Suprapubic skin (tissue), 4 donors: ENCODE results near the gene DEFB113. TPM values are rescaled to one million over a fixed set of nuclear protein-coding genes. Genes with fewer than 3 reads are reported as not detected.

Experiments
- DNase-seq, 2 donors: peaks; one replicate each; pipeline ENCODE4 v3.0.0-alpha.2; 2019; ENCODE audit warnings: low spot score in 2 of 2
- H3K27ac ChIP-seq: fragments of 200-600 bp; sonication (generic); one replicate; pipeline ENCODE4 v1.5.1; 2019
- H3K27me3 ChIP-seq: fragments of 200-600 bp; sonication (generic); one replicate; pipeline ENCODE4 v1.5.1; 2019
- H3K36me3 ChIP-seq: fragments of 200-600 bp; sonication (generic); one replicate; pipeline ENCODE4 v1.5.1; 2019
- H3K4me1 ChIP-seq: fragments of 200-600 bp; sonication (generic); one replicate; pipeline ENCODE4 v1.5.1; 2019
- H3K4me3 ChIP-seq: fragments of 200-600 bp; sonication (generic); one replicate; pipeline ENCODE4 v1.5.1; 2019; ENCODE audit warnings: mild to moderate bottlenecking
- H3K9me3 ChIP-seq: fragments of 200-600 bp; sonication (generic); one replicate; pipeline ENCODE4 v1.5.1; 2019
- EP300 ChIP-seq: sonication (generic); formaldehyde crosslinking; IDR thresholded peaks from one replicate; pipeline ENCODE4 v1.6.1; 2017; ENCODE audit warnings: antibody characterized with exemption
- POLR2A ChIP-seq, 2 donors: fragments of 450-650 bp; IDR thresholded peaks; one replicate each; pipeline ENCODE4 v1.6.1; 2017; ENCODE audit warnings: antibody characterized with exemption in 2 of 2, mild to moderate bottlenecking in 2 of 2, moderate library complexity in 2 of 2
- POLR2AphosphoS5 ChIP-seq, 3 donors: sonication (generic); formaldehyde crosslinking; IDR thresholded peaks; one replicate each; pipeline ENCODE4 v1.6.1; 2017; ENCODE audit warnings: antibody characterized with exemption in 3 of 3
- WGBS: methylation state at CpG from one replicate; pipeline ENCODE4 v1.1.5; 2018; 5-methylcytosine and 5-hydroxymethylcytosine counted together
- total RNA-seq, 4 donors: library from RNA; depleted of rRNA; stranded (reverse); fragments of >200 nt; gene quantifications; one replicate each; pipeline ENCODE4 v1.1.0, GENCODE V29; 2016
- TF ChIP-seq, protein P1 (sequence below), 2 donors: fragments of 200-600 bp in 1 of 2; fragments of 450-650 bp in 1 of 2; sonication (generic) in 1 of 2; IDR thresholded peaks; one replicate each; pipeline ENCODE4 v1.5.1; 2016 to 2019; ENCODE audit warnings: antibody characterized with exemption in 2 of 2, mild to moderate bottlenecking in 1 of 2, moderate library complexity in 1 of 2

The DEFB113 gene
- total RNA-seq, 4 donors from 2014 or later, result not detected

GRCh38 chr6:49986551-49986950 is 17.1 kb upstream of the DEFB113 start:
- no peak for DNase-seq
- 30% methylated on average over 1 of the region's 1 CpG for whole genome bisulfite sequencing
- no peak for TF ChIP-seq POLR2A (IDR thresholded peaks at IDR 0.05)
- TF ChIP-seq, protein P1, sequence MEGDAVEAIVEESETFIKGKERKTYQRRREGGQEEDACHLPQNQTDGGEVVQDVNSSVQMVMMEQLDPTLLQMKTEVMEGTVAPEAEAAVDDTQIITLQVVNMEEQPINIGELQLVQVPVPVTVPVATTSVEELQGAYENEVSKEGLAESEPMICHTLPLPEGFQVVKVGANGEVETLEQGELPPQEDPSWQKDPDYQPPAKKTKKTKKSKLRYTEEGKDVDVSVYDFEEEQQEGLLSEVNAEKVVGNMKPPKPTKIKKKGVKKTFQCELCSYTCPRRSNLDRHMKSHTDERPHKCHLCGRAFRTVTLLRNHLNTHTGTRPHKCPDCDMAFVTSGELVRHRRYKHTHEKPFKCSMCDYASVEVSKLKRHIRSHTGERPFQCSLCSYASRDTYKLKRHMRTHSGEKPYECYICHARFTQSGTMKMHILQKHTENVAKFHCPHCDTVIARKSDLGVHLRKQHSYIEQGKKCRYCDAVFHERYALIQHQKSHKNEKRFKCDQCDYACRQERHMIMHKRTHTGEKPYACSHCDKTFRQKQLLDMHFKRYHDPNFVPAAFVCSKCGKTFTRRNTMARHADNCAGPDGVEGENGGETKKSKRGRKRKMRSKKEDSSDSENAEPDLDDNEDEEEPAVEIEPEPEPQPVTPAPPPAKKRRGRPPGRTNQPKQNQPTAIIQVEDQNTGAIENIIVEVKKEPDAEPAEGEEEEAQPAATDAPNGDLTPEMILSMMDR (IDR thresholded peaks at IDR 0.05), result no peak
- no peak for TF ChIP-seq EP300
- Histone ChIP-seq H3K4me1 (no peaks in the 10 kb centered on the region), H3K36me3 (no peaks in the 10 kb centered on the region), H3K9me3 (no peaks in the 10 kb centered on the region), H3K4me3 (no peak overlapping the region), H3K27me3 (no peaks in the 10 kb centered on the region), H3K27ac (no peak overlapping the region)

DNA sequence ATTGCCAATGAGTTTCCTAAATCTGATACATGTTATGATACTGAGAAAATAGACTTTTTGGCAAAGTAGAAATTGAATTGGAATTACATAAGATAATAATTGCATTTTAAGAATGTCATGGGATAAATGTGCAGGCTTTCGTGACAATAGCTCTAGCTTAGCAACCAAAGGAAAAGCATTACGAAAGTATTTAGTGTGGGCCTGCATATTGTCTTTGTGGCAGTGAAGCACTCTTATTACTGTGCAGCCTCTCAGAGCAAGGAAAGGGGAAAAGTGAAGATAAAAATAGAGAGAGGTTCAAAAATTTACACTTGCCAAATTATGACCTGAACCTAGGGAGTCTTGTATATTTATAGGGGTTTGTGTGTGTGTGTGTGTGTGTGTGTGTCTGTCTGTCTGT is 12.6 kb upstream of the DEFB113 start:
- Histone ChIP-seq H3K27ac (no peak overlapping the region), H3K4me1 (no peaks in the 10 kb centered on the region), H3K36me3 (no peaks in the 10 kb centered on the region), H3K4me3 (no peak overlapping the region), H3K27me3 (no peaks in the 10 kb centered on the region), H3K9me3 (no peaks in the 10 kb centered on the region)
- no peak for DNase-seq
- WGBS, result 79% methylated on average over 2 of the region's 2 CpGs
- TF ChIP-seq POLR2AphosphoS5 (IDR thresholded peaks at IDR 0.05), result no peak
- TF ChIP-seq EP300, result no peak
- TF ChIP-seq, protein P1 (IDR thresholded peaks at IDR 0.05), result no peak
- TF ChIP-seq POLR2A (IDR thresholded peaks at IDR 0.05), result no peak

DNA sequence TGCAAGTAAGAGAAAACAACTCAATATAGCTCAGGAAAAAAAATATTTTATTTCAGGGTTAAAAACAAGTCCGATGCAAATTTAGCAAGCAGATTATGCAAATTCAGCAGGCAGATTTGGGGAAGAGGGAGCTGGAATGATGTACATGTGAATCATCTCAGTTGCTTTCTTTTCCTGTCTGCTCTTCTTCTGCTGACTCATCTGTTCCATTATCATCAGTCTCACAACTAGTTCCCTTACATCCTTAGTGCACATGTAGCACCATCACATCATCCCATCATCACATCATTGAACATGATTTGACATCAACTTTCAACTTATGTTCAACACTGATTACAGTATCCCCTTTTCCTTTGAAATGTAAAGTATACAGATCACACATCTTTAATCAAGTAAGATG is 11.5 kb upstream of the DEFB113 start:
- no peak overlapping the region for H3K4me3 ChIP-seq
- no peak for DNase-seq
- WGBS, result 26% methylated on average over 1 of the region's 1 CpG
- H3K27me3 ChIP-seq, result no peaks in the 10 kb centered on the region
- H3K36me3 ChIP-seq, result no peaks in the 10 kb centered on the region
- no peaks in the 10 kb centered on the region for H3K9me3 ChIP-seq
- H3K4me1 ChIP-seq, result no peaks in the 10 kb centered on the region
- H3K27ac ChIP-seq, result no peak overlapping the region
- TF ChIP-seq, protein P1 (IDR thresholded peaks at IDR 0.05), result no peak
- TF ChIP-seq POLR2AphosphoS5 (IDR thresholded peaks at IDR 0.05) (no peak), EP300 (no peak), POLR2A (IDR thresholded peaks at IDR 0.05) (no peak)

GRCh38 chr6:49979584-49979983 is 10.2 kb upstream of the DEFB113 start:
- no peak for TF ChIP-seq POLR2A (IDR thresholded peaks at IDR 0.05)
- TF ChIP-seq EP300, result no peak
- TF ChIP-seq POLR2AphosphoS5 (IDR thresholded peaks at IDR 0.05), result no peak
- TF ChIP-seq, protein P1 (IDR thresholded peaks at IDR 0.05), result no peak
- no peak for DNase-seq
- no peak overlapping the region for H3K4me3 ChIP-seq
- WGBS, result 80% methylated on average over 4 of the region's 4 CpGs
- H3K9me3 ChIP-seq, result no peaks in the 10 kb centered on the region
- no peaks in the 10 kb centered on the region for H3K4me1 ChIP-seq
- no peak overlapping the region for H3K27ac ChIP-seq
- H3K36me3 ChIP-seq, result no peaks in the 10 kb centered on the region
- no peaks in the 10 kb centered on the region for H3K27me3 ChIP-seq

- no peak overlapping the region for H3K27ac ChIP-seq
- no peaks in the 10 kb centered on the region for H3K27me3 ChIP-seq
- no peaks in the 10 kb centered on the region for H3K36me3 ChIP-seq
- no peak for DNase-seq
- TF ChIP-seq, protein P1 (IDR thresholded peaks at IDR 0.05), result no peak
- no peak for TF ChIP-seq POLR2A (IDR thresholded peaks at IDR 0.05)
- no peak for TF ChIP-seq EP300
- no peak for TF ChIP-seq POLR2AphosphoS5 (IDR thresholded peaks at IDR 0.05)
- no peaks in the 10 kb centered on the region for H3K9me3 ChIP-seq
- 44% methylated on average over 3 of the region's 3 CpGs for WGBS
- H3K4me3 ChIP-seq, result no peak overlapping the region
- H3K4me1 ChIP-seq, result no peaks in the 10 kb centered on the region
These were observed 9.2 kb upstream of the DEFB113 start for GRCh38 chr6:49978332-49979226.
